Eye (tissue), 1 donor: ENCODE results near the gene MACROD2.
A peak's percentile ranks its signal among the peaks of the same experiment; 100 is the strongest.

Experiments
- DNase-seq: peaks from one replicate; pipeline ENCODE4 v3.0.0-alpha.2; 2015

MACROD2 gene

DNA sequence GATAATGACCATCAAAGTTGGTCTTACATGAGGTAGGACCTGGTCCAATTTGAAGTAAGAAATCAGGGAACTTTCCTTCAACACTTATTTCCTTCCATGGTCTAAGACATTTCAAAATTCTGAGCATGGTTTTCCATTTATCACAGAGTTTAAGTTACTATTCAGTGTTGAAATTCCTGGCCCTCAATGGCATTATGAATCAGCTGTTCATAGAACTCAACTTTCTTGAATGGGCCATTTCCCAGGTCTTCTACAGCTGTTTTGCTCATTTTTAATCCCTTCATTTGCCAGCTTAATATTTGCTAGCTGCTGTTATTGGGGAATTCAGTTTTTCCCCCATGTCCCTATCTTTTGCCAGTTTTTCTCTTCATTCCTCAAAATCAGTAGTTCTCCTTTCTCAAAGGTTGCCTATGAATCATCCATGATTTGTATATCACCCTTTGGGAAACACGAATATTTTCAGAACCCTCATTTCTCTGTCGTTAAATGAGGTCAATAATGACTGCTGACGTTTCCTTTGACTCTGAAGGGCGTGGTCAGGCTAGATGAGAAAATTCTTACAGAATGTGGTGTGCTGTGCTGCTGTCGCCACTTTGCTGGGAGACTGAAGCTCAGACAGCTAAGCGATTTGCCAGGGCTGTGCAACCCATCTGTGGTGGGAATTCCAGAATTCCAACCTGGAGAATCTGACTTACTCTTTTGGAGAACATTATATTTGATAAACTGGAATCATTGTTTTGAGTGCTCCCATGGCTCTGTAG, 558.6 kb downstream of the MACROD2 start:
- DNase-seq = no peak

DNA sequence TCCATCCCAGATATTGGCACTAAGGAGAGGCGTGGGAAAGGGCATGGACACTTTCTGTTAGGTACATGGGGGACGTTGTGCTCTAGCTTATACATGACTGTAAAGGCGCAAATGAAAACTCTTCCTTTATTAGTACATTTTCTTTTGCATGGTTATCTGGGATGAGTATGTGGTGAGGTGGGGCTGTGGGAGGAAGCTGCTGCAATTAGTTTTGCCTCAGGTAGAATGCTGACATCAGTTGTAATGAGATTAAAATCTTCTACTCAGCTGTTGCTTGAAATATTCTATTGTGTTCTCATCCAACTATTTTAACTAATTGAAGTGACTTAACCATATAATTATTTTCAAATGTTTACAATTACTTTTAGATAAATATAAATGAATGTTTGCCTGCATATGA, 560.4 kb downstream of the MACROD2 start:
- DNase-seq = no peak

DNA sequence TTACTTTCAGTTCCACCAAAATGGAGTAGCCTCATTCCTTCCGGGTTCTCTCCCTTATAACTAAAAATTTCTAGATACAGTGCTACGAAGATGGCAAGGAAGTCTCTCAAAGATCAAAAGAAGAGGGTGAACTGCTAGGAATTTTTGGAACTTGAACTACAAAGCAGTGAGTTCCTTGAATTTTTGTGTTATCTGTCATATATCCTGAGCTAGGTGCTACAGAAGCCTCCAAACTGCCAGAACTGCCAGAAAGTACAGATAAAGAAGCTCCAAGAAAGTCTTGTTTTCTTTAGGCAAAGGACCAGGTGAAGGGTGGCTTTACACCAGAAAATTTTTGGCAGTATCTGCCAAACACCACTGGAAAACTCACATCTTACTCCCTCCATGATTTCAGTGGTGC, 560.9 kb downstream of the MACROD2 start:
- no peak for DNase-seq

DNA sequence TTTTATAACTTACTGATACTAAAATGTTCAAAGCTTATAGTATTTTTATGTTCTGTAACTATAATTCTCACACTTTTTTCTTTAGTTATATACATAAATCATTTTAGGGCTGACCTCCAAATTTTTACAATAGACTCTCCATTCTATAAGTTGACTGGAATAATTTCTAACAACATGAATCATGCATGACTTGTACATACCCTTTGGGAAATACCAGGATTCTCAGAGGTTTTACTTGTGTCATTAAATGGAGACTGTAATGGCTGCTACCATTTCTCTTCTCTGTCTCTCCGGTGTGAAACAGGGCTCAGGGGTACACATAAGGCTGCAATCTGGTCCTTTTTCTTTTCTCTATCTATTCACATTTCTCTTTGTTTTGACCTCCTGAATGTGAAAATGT, 564.3 kb downstream of the MACROD2 start:
- no peak for DNase-seq

DNA sequence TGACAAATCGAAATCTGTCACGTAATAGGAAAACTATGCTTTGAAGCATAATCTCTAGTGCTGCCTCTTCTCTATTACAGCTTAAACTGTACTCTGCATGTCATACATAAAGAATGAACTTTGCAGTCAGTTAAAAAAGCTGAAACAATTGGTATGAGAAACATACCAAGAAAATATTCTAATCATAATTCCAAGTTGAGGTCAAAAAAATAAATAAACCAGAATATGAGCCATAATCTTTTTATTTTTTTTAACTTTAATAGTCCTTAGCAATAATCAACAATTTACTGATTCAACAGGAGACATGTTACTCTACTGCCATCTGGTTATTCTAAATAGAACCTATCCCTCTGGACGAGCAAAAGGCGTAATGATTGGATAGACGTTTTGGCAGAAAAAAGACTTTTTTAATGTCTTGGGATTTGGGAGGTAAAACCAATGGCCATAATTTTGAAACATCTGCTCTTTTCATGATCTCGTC, 566.5 kb downstream of the MACROD2 start:
- DNase-seq = no peak

DNA sequence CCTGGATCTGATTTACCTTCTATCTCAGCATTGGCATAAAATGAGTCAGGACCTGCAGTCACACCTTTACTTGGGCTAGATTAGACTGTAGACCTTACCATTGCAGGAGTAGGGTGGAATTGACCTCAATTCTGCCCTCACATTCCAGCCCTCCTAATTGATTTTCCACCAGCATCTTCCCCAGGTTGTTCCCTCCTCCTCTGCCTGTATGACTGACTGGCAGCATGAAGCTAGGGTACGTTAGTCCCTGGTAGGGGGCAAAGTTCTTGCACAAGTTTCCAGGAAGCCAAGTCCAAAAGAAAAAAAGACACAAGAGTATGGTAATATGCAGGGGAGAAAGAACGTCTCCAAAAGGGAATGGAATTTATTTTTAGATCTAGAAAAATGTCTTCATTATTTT, 567.7 kb downstream of the MACROD2 start:
- DNase-seq = no peak

DNA sequence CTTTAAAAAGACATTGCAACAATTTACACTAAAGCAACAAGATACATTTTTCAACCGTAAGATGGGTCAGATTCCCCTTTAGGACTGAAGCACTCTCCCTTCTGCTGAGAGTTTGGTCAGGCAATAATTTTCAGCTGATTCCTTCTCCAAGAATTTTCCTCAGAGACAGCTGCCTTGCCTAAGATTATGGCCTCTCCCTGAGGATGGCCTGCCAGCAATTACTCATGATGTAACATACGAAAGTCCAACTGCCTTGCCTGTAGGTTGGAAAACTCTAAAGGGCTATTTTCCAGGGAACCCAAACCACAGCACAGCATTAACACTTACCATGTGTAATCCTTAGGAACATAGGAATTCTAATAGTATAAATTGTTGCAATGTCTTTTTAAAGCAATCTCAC, 571.2 kb downstream of the MACROD2 start:
- no peak for DNase-seq

DNA sequence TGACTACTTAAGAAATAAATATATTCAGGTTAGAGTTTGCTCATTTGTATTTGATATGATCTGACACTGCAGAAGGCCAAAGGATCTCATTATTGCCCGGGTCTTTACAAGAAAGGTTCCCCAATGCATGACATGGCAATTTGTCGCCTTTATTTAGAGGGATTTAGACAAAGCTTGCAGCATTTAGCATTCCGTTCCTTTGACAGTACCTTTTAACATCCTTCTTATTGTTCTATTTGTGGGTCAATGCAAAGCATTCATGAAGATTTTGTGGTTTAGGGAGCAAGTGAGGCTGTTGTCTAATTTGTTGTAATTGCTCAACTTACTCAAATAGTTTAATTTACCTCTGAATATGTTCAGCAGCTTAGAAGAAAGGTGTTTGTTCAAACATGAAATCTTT, 572.9 kb downstream of the MACROD2 start:
- DNase-seq = peak; percentile 90

DNA sequence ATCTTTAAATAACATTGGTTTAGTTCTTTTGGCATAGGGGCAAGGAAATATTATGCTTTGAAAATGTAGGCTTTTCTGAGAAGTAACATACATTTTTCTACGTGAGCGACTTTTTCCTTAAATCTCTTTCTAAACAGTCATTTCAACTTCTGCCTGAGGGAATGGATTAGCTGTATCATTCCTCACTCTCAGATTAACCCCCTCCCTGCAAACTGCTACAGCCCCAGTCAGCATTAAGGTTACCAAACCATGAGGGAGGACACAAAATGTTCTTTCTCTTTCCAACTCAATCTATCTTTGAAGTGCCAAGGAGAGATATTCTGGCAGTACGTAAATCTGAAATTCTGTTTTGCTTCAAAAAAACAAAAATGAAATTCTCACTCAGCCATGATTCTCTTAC, 573.4 kb downstream of the MACROD2 start:
- peak; percentile 80 for DNase-seq

DNA sequence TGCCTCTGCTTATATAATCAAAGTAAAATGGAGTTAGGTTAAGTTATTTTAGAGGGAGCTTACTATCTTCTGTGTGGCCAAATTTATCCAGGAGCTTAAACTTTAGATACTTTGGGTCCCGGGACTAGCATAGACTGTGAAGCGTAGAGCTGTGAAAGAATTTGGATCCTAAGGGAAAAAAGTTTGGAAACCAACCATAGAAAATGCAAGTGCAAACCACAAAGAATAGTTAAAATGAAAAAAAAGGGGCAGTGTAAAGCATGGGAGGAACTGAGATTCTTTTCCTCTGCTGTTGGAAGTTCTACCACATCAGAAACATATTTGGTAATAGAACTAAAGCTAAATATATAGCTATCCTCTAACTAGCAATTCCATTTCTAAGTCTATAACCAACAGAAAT, 574.3 kb downstream of the MACROD2 start:
- no peak for DNase-seq

DNA sequence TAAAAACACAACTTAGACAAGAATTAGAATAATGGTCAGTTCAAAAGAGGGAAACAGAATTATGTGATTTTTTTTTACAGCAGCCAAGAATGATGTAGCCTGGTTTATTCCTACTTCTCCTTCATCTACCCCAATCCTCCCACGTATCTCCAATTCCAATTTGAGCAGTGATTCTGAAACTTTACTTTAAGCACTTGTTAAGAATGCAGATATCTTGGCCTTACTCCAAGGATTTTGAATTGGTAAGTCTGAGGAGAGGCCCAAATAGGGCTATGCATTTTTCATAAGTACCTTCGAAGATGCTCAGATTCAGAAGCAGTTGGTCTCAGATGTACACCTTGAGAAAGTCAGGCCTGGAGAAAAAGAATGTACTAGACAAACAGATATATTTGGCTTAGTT, 575.5 kb downstream of the MACROD2 start:
- DNase-seq = no peak

DNA sequence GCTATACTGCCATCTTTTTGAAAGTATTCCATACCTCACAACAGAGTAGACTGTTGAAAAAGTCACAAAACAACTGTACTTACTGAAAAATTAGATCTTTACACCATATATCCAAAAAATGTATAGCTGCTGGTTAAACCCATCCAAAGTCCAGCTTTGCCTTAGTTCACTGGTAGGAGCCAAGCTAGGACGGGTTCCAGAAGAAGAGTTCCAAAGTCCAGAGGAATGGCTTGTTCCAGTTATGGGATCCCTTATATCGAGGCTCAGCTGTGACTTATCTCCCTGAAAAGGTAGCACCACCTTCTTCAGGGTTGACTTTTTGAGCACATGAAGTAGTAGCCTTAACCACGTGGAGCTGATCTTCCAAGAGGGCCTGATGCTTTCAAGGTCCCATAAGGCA, 578.4 kb downstream of the MACROD2 start:
- DNase-seq = no peak

DNA sequence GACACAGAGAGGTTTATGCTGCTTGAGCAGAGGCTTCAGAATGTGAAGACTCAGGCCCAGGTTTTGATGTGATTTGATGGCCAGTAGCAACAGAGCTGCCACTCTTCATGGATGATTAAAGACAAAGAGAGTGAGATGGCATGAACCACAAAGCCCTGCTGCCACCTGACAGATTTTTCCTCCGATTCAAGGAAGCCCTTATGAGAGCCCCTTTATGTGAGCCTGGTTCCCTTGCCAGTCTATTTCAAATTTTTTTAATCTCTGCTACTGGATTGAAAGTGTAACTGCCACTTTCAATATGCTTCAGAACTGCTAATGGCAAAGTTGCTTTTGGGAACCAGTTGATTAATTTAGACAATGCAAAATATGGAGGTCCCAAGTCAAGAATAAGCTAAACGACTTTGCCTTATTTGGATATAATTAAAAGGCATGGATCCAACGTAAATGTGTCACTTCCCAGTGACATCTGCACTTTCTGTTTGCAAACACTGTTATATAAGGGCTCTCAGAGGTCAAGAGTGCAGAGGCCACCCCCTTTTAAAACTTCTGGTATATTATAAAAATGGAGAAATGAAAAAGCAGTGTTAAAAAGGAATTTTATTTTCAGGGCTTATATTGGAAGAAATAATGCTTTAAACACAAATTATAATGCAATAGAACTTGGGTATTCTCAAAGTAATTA, 581.0 kb downstream of the MACROD2 start:
- DNase-seq = peak; percentile 83

DNA sequence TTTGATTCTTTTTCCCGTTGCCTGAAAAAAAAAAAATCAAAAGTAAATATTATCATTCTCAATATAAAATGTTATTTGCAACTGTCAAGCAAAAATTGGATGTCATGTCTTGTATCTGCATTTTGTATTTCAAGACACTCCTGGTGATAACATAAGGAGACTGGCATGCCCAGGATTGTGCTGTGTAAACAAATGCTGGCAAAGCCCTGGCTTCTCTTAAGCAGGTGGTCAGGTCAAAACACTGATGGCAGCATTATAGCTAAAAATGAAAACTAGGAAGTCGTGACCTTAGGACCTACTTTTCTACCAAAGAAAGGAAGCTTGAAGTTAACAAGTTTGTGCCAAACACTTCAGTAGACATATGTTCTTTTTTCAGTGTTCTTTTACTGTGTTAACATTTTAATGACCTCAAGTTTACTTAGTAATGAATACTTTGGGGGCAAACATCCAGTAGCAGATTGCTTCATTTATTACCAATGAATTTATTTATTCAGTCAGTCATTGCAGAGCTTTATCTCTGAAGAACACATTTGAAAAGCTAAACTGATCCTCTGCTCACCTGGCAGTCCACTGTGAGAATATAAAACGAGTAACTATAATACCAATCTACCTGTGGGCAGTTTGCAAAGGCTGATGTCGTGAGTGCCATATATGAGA, 585.2 kb downstream of the MACROD2 start:
- DNase-seq = no peak

DNA sequence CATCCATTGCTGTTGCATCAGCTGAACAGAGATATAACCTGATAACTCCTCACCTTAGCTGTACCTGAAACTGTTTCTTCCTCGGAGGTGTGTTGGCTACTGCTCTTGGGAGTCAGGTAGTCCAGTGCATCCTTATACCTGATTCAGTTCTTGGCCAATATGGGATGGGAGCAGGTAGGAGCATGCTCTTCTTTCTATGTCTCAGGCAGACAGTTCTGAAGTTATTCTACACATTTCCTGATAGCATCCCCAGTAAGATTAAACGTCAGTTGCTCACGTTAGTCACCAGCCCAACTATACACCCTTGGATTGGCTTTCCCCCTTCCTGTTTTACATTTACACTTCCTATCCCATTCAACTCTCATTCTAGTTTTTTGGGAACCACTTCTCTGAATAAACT, 586.4 kb downstream of the MACROD2 start:
- DNase-seq = no peak

DNA sequence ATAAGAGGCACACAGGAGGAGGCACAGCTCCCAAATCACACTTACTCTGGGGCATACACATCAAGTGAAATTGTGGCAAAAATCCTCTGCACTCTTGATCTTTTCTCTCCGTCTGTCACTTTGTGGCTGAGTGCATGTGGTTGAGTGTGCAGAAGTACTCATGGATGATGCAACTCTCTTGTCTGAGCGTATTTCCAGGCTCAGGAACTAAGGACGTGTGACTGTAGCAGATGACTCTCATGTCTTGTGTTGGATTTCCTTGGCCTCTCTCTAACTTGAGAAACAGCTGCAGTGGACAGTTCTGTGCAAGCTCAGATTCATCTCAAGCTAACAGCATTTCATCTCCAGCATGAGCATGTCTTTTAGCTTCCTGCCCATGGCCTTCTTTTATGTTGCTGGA, 587.5 kb downstream of the MACROD2 start:
- peak; percentile 13 for DNase-seq

DNA sequence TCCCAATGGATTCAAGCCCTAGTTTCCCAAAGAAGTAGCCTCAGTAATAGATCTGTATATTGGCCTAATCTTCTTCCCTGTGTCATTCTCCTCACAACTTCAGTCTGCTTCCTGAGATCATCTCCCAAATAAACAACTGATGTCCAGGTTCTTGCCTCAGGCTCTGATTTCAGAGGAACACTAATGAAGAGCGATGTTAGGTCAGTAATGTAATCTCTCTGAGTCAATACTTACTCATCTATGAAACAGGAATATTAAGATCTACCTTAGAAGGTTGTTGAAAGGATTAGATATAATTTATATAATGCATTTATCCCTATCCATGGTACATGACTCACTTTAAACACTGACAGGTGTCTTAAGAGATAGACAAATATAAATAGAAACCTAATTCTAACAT, 588.1 kb downstream of the MACROD2 start:
- DNase-seq = no peak

DNA sequence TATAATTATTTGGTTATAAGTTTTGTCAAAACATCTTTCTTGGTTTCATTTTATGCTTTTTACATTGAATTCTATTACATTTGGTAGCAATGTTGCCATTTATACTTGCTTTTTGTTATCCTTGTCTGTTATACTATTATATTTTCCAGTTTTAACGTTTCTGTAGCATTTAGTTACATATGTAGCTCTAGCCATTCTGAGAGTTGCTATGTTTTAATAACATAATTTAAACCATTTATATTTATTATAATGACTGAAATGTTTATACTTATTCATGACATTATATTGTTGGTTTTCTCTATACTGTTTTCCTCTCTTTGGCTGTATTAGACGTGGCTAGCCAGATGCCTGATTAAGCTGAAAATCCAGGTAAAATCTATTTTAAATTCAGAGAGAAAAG, 594.1 kb downstream of the MACROD2 start:
- no peak for DNase-seq

DNA sequence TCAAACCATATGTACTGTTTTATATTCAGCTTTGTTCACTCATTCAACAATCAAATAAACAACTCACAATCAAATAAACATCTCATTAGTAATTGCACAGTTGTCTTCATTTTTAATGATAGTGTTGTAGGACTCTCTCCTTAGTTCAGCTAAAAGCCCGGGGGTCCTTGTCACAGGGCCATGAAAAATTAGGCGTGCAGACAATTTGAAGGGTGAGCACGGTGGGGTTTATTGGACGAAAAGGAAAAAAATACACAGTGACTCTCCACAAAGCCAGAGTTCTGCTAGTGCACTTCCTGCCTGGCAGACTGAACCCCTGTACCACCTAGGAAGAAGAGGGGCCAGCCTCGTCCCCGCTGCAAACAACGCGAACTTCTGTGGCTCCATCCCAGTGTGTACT, 599.7 kb downstream of the MACROD2 start:
- DNase-seq = no peak

DNA sequence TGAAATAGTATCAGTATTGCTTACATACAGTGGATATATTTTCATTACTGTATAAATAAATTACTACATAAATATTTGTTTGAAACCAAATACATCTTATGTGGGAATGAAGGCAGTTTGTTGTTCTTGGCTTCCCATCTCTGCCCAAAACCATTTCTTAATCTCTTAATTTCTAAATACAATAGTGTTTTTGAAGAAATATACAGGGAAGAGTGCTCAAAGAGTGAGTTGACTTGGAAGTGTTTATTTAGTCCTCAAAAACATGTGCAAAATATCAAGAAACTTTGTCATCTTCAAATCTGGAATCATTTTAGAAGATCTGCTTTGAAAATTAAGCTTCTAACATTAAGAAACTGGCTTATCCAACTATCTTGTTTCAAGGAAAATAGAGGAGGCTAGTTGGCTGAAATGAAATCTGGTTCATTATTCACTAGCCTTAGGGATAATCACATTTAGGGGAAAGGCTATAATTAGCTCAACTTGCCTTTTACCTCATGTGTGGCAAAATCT, 601.9 kb downstream of the MACROD2 start:
- peak; percentile 26 for DNase-seq

DNA sequence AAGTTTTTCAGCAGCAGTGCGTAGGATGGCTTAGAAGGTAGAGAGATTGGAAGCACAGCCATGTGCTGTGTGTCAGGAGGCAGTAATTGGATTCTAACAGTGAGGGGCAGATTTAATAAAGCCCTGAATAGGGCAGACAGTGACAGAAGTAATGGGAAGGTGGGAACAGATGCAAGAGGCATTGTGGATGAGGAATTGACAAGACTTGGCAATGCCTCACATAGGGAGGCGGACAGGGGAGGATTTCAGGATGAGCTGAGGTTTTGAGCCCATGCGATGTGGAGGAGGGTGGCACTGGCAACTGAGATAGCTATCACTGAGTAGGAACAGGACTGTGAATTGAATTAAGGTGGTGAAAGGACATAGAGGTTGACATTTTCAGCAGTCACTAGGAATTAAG, 604.3 kb downstream of the MACROD2 start:
- DNase-seq = no peak

DNA sequence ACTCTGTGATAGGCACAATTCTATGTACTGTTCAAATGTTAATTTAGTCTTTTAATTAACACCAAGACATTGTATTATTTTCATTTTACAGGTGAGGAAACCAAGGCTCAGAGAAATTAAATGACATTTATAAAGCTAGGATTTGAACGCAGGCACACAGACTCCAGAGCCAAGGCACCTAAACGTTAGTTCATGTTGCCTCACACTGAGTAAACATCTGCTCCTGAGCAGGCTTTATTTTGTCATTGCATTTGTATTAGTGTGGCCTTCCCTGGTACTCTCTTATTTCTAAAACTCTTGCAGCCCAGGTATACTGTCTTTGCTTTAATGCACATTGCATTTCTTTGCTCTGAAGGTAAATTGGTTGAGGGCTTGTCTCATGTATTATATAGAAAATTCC, 605.2 kb downstream of the MACROD2 start:
- no peak for DNase-seq

DNA sequence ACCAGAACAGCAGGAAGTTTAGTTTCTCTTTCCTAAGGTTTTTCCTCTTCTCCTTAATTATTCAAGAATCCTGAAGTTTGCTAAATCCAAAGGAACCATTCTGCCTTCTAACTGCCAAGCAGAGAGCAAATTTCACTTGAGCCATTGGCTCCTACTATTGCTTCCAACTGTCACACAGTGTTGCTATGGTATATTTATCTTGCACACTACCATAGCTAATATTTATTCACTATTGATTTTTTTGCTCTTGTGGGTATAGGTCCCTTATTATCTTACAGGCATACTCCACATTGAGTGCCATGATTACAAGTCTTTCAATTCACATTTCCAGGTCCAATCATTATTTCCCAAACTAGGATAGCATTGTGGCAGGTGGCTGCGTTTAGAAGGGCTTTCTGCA, 608.8 kb downstream of the MACROD2 start:
- DNase-seq = no peak
